ENCODE data around the gene ANKRD55. TPM values are rescaled to one million over a fixed set of nuclear protein-coding genes. Genes with fewer than 3 reads are reported as not detected.

The ANKRD55 gene
- total RNA-seq, 4 donors from 2014 or later, result 0.95 TPM; not detected in 3

DNA sequence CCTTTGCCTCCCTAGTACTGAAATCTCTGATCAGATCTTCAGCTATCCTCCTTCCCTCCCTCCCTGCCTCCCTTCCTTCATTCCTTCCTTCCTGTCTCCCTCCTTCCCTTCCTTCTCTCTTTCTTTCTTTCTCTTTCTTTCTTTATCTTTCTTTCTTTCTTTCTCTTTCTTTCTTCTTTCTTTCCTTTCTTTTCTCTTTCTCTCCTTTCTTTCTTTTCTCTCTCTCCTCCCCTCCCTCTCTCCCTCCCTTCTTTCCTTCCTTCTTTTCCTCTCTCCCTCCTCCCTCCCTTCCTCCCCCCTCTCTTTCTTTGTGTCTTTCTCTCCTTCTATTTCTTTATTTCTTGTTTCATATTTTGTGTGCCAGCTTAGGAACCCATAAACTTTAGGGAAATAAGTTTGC, 23.9 kb upstream of the ANKRD55 start:
- in situ Hi-C loops (cut with MboI; ENCODE audit: low pct_ligation_motif_present in 1 of 4, low pct_unique_long_range_greater_than_20kb in 1 of 4, low sequenced_read_pairs in 3 of 4), result loop anchor here in 3 of 4 donors (25.0 kb wide), 2 partner anchors 880 to 955 kb away; no protein-coding TSS in a partner anchor
- TF ChIP-seq POLR2A (IDR thresholded peaks at IDR 0.05) (no peak), EP300 (IDR thresholded peaks at IDR 0.05; ENCODE audit: low read depth) (no peak), POLR2AphosphoS5 (IDR thresholded peaks at IDR 0.05) (no peak)
- TF ChIP-seq, protein P1, sequence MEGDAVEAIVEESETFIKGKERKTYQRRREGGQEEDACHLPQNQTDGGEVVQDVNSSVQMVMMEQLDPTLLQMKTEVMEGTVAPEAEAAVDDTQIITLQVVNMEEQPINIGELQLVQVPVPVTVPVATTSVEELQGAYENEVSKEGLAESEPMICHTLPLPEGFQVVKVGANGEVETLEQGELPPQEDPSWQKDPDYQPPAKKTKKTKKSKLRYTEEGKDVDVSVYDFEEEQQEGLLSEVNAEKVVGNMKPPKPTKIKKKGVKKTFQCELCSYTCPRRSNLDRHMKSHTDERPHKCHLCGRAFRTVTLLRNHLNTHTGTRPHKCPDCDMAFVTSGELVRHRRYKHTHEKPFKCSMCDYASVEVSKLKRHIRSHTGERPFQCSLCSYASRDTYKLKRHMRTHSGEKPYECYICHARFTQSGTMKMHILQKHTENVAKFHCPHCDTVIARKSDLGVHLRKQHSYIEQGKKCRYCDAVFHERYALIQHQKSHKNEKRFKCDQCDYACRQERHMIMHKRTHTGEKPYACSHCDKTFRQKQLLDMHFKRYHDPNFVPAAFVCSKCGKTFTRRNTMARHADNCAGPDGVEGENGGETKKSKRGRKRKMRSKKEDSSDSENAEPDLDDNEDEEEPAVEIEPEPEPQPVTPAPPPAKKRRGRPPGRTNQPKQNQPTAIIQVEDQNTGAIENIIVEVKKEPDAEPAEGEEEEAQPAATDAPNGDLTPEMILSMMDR (IDR thresholded peaks at IDR 0.05), result no peak
- no peaks in the 10 kb centered on the region for H3K36me3 ChIP-seq

DNA sequence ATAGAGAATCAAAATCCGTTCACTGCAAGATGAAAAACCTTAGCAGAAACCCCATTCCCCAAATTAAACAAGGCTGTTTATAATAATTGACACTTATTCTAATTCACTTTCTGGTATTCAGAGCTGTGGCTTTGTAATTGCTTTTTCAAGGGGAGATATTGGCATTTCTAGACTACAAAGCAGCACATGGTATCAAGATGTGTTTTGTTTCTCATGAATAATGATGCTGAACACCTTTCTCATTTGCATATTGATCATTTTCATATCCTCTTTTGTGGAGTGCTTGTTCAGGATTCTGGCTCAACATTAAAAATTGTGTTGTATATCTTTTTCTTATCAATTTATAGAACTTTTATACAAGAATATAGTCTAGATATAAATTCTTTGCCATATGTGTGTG, 22.4 kb upstream of the ANKRD55 start:
- intact Hi-C loops (cut with DNase I; ENCODE audit: low total_unique reads), result no loop called here
- 59% methylated on average over 1 of the region's 1 CpG; no CpG with 5 or more reads in 1 of the 2 donors for WGBS, 2 donors (ENCODE audit: low coverage in 1 of 2)
- TF ChIP-seq POLR2AphosphoS5 (IDR thresholded peaks at IDR 0.05), result no peak
- TF ChIP-seq, protein P1 (IDR thresholded peaks at IDR 0.05), result no peak
- no peak for DNase-seq
- Histone ChIP-seq H3K4me1 (no peaks in the 10 kb centered on the region), H3K4me3 (no peak overlapping the region), H3K27me3 (no peaks in the 10 kb centered on the region), H3K9me3 (no peaks in the 10 kb centered on the region), H3K36me3 (no peaks in the 10 kb centered on the region), H3K27ac (no peak overlapping the region)
- in situ Hi-C loops (cut with MboI; ENCODE audit: low pct_ligation_motif_present in 1 of 4, low pct_unique_long_range_greater_than_20kb in 1 of 4, low sequenced_read_pairs in 3 of 4), result loop anchor here in 3 of 4 donors (25.0 kb wide), 2 partner anchors 882 to 957 kb away; no protein-coding TSS in a partner anchor

More for the DNA sequence above, 23.9 kb upstream of the ANKRD55 start:
- Histone ChIP-seq H3K4me3 (no peak overlapping the region), H3K27ac (no peak overlapping the region), H3K9me3 (no peaks in the 10 kb centered on the region), H3K4me1 (no peaks in the 10 kb centered on the region), H3K27me3 (no peaks in the 10 kb centered on the region)
- intact Hi-C loops (cut with DNase I; ENCODE audit: low total_unique reads), result no loop called here
- no peak for DNase-seq

DNA sequence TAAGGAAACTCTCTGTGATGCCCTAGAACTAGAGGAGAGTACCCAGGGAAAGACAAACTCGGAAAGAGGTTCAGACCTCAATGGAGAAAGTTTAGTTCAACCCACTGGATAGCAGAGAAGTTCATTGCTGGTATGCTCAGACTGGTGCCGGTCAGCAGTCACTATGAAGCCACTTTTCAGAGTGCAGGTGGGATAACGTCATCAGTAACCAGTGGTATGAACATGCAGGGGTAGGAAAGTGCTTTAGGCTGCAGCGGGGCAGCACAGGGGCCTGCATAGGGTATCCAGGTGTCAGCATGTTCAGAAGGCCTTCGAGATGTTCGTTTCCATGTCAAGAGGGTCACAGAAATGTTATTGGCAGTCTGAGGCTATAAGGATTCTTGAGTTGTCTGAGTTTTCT, 20.8 kb upstream of the ANKRD55 start:
- 78 to 85% methylated on average over 4 to 6 of the region's 6 CpGs for WGBS, 2 donors (ENCODE audit: low coverage in 1 of 2)
- Histone ChIP-seq H3K36me3 (no peaks in the 10 kb centered on the region), H3K4me1 (no peaks in the 10 kb centered on the region), H3K27ac (no peak overlapping the region), H3K27me3 (no peaks in the 10 kb centered on the region), H3K9me3 (no peaks in the 10 kb centered on the region), H3K4me3 (no peak overlapping the region)
- in situ Hi-C loops (cut with MboI; ENCODE audit: low pct_ligation_motif_present in 1 of 4, low pct_unique_long_range_greater_than_20kb in 1 of 4, low sequenced_read_pairs in 3 of 4) (loop anchor here in 3 of 4 donors (25.0 kb wide), 2 partner anchors 883 to 958 kb away; no protein-coding TSS in a partner anchor), intact Hi-C loops (cut with DNase I; ENCODE audit: low total_unique reads) (no loop called here)
- no peak for DNase-seq
- no peak for TF ChIP-seq POLR2AphosphoS5 (IDR thresholded peaks at IDR 0.05)
- TF ChIP-seq EP300 (IDR thresholded peaks at IDR 0.05; ENCODE audit: low read depth), result no peak
- TF ChIP-seq, protein P1 (IDR thresholded peaks at IDR 0.05), result no peak
- TF ChIP-seq POLR2A (IDR thresholded peaks at IDR 0.05), result no peak

DNA sequence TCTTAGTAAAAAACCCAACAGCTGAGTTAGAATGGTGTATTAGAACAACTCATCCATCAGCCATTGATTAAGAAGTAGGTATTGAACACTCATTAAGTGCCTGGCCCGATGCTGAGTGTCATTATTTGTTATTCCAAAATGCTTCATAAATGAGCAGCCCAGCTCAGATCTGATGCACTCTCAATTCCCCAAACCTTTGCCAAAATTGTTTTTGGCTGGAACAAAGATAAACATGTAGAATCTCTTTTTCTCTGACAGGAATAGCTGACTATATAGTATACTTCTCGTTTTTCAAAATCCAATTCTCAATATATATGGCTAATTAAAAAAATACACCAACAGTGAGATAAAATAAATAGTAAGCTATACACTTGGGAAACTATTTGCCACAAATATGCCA, 20.0 kb upstream of the ANKRD55 start:
- H3K4me3 ChIP-seq, result no peak overlapping the region
- H3K9me3 ChIP-seq, result no peaks in the 10 kb centered on the region
- WGBS, 2 donors (ENCODE audit: low coverage in 1 of 2), result 60 to 68% methylated on average over 2 of the region's 2 CpGs
- H3K36me3 ChIP-seq, result no peaks in the 10 kb centered on the region
- H3K4me1 ChIP-seq, result no peaks in the 10 kb centered on the region
- in situ Hi-C loops (cut with MboI; ENCODE audit: low pct_ligation_motif_present in 1 of 4, low pct_unique_long_range_greater_than_20kb in 1 of 4, low sequenced_read_pairs in 3 of 4) (loop anchor here in 3 of 4 donors (25.0 kb wide), 2 partner anchors 884 to 959 kb away; no protein-coding TSS in a partner anchor), intact Hi-C loops (cut with DNase I; ENCODE audit: low total_unique reads) (no loop called here)
- no peak overlapping the region for H3K27ac ChIP-seq
- TF ChIP-seq POLR2A (IDR thresholded peaks at IDR 0.05) (no peak), POLR2AphosphoS5 (IDR thresholded peaks at IDR 0.05) (no peak), EP300 (IDR thresholded peaks at IDR 0.05; ENCODE audit: low read depth) (no peak)
- TF ChIP-seq, protein P1 (IDR thresholded peaks at IDR 0.05), result no peak
- no peaks in the 10 kb centered on the region for H3K27me3 ChIP-seq
- no peak for DNase-seq

Measured in transverse colon (tissue), 4 donors.